Measurements from ENCODE around the gene ZNFX1.

The ZNFX1 gene

DNA sequence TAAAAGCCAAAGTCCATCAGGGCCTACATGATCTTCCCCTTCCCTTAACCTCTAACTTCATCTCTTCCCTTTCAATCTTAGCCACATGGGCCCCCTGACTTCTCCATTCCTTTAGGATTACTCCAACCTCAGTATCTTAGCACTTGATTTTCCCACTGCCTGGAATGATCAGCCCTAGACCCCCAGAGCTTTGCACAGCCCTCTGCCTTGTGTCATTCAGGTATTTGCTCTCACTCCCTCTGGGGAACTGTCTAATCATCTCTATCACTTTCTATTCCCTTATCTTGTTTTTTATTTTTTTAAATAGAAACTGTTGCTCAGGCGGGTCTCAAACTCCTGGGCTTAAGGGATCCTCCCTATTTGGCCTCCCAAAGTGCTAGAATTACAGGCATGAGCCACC lies 13.3 kb upstream of the ZNFX1 start:
- DNase-seq: no peak

- DNase-seq: no peak
Observed at GRCh38 chr20:49290608-49291191, 12.8 kb upstream of the ZNFX1 start.

DNA sequence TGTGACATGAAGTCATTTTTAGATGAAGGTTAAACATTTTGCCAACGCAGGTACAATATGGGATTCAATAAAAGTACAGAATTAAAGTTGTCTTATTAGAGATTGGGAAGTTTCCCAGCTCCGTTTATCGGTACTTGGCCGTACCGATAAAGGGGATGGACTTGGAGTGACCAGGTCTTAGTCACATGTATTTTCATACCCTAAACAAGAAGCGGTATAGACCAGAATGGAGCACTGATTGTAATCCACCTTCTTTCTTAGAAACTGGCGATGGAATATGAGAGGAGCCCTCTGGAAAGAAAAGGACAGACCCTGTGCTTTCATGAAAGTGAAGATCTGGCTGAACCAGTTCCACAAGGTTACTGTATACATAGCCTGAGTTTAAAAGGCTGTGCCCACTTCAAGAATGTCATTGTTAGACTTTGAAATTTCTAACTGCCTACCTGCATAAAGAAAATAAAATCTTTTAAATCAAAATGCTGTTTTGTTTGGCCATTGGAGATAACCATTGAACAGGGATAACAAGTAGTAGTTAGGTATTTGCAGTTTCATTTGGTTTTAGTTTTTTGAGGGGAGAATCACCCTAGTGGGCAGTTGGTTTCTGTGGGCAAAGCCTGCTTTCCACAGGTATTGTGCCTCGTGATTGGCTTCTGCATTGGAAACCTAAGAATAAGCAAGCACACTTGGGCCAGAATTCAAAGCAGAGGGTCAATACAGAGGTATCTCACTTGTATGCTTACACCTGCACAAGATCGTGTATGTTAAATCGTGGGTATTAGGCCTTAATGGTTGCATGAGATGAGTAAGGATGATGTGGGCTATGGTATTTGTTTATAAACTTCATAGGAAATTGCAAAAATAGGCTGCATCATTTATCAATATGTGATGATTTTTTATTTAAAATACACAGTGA lies 11.2 kb upstream of the ZNFX1 start:
- DNase-seq: no peak

DNA sequence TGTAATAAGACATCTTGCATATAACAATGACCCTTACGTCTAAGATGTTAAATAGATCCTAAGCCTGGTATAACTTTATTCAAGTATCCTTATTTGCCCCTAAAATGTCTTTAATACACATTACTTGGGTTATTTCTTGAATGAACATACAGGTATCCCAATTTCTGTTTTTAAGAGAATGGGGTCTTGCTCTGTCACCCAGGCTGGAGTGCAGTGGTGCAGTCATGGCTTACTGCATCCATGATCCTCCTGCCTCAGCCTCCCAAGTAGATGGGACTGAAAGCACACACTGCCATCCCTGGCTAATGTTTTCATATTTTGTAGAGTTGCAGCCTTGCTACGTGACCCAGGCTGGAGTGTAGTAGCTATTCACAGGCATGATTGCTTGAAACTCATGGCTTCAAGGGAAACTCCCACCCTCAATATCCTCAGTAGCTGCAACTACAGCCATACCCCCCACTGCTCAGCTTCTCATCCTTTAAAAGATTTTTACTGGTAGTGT lies 10.4 kb upstream of the ZNFX1 start:
- no peak for DNase-seq

DNA sequence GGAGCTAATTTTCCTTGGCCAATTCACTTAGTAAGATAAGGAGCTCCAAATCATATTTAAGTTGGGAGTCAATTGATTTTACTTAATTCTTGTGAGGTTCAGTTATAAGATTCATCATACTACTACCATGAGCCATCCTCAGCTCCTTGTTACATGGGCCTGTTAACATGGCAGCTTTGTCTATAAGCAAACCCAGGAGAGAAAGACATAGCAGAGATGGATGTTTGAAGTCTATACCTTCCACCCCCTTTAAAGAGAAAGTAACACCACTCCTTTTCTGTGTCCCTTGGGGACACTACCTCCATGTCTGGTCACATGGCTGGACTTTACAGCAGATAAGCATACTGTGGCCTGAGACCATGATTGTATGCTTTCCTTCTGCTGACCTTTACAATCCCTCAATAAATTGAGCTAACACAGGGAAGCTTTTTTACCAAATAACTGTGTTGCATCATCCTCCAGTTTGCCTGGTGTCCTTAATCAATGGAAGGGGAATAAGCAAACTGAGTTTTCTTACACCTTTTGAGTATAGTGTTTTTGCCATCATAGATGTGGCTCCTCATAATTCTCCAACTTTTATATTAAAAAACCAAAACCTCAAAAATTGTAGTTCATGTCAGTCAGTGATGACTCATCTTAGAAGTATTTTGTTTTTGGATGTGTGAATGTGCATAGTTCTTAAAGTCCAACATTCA lies 9.8 kb upstream of the ZNFX1 start:
- no peak for DNase-seq

GRCh38 chr20:49286689-49287551 lies 9.1 kb upstream of the ZNFX1 start:
- no peak for DNase-seq

- no peak for DNase-seq
Observed at GRCh38 chr20:49285813-49286494, 8.1 kb upstream of the ZNFX1 start.

- no peak for DNase-seq
Observed at GRCh38 chr20:49285233-49285668, 7.4 kb upstream of the ZNFX1 start.

DNA sequence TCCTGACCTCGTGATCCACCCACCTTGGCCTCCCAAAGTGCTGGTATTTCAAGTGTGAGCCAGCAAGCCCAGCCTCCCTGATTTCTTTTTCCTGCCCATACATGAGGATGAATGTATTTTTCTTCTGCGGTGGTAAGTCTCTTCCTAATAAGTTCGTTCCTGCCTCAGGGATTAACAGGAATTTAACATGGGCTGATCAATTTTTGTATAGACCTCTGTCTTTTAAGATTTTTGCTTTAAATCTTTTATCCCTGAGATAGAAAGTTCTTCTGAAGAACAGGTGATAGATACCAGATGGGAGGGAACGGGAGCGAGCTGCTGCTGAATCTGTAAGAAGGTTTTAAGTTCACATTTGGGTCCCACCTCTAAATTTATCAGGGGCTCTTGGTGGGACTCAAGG lies 7.0 kb upstream of the ZNFX1 start:
- no peak for DNase-seq

DNA sequence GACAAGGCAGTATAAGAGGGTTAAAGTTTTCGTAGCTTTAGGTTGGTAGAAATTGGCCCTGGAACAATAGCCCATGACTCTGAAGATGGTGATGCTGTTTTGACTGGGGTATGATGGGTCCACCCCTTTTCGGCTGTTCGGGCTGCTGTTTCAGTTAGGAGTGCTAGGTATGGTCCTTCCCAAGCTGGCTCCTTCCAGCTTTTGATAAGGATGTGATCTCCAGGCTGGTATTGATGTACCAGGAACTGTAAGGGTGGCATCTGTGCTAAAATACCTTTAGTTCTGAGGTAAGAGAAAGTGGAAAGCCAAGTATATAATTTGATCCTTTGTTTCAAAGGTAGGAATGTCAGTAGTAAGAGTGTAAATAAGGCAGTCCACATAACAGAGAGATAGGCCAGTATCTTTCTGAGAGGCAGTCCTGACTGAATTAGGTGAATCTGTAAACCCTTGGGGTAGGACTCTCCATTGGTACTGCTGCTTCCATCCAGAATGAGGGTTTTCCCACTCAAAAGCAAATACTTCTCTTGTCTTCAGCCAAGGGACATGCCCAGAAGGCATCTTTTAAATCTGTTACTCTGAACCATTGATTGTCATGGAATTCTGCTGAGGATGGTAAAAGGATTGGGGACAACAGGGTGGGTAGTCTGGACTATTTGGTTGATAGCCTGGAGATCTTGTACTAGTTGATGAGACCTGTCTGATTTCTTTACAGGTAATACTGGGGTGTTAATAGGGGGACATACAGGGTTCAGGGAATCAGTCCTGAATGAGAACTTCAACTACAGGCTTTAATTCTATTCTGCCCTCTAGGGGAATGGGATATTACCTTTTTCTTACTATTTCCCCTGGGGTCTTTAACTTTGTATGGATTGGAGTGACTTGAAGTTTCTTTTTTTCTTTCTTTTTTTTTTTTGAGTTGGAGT lies 6.1 kb upstream of the ZNFX1 start:
- no peak for DNase-seq

DNA sequence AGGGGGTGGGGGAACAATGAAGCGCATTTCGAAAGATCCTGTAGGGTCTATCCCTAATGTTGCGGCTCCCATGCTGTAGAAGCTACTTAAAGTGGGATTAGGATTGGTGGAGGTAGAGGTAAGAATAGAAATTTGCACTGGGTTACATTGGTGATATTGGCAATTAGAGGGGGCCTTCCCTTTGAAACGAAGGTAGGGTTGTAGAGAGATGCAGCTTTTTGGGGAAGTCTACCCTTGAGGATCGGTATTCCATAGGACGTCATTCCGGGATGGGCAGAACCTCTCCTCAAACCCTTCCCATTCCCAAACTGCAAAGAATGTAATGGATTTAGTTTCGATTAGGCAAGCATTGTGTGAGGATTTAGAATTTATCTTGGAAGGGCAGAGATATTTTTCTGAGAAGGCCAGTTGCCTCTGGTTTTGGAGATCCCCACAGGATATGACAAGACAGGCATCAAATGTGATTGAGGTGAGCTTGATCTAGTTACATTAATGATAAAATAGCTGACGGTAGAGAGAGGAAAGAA lies 5.4 kb upstream of the ZNFX1 start:
- no peak for DNase-seq

GRCh38 chr20:49282584-49283171 lies 4.8 kb upstream of the ZNFX1 start:
- no peak for DNase-seq

DNA sequence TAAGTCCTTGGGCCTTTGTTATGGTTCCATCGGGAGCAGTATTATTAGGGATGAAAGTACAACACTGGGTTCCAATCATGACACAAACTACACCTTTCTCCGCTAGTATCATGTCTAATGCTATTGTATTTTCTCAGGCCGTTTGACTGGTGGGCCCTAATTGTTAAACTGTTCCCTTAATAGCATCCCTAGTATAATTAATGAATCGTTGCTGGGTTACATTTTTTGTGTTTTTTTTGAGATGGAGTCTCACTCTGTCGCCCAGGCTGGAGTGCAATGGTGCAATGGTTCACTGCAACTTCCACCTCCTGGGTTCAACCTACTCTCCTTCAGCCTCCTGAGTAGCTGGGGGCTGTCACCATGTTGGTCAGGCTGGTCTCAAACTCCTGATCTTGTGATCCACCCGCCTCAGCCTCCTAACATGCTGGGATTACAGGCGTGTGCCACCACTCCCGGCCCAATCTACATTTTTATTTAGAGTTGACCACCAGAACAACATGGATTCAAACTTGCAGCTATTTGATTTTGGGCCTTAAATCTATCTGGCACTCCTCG lies 4.1 kb upstream of the ZNFX1 start:
- DNase-seq: no peak

DNA sequence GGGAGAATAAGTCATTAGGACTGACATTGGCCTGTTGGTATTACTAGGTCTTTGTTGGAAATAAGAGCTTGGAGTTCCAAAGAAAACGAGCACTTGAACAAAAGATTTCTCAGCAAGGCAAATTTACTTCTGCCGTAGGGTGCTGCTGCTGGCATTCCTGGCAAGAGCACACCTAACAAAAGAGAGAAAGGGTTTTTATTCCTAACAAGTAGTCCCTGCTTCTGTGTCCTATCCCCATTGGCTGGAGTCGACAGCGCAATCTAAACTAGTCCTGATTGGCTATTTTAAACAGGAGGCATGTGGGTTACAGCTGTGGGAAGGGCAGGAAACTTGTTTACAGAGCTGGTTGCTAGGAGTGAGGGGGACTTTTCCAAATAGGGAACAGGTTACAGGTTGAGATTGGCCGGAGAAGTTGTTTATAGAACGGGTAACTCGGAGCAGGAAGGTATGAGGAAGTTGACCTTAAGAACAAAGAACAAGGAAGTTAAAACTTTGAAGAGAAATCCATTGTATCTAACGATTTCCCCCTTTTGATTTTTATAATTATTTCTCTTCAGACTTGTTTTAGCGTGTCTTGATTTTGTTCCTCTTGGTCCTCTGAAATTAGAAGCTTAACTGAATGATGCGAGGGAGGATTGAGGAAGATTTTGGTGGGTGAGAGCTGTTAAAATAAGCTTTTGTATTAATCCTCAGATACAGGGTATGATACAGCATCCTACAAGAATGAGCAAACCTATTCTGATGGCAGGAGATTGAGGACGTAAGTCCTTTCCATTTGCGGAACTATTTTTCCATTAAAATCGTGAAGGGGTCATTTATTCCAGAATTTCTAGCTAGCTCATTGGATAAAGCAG lies 3.4 kb upstream of the ZNFX1 start:
- DNase-seq: no peak

DNA sequence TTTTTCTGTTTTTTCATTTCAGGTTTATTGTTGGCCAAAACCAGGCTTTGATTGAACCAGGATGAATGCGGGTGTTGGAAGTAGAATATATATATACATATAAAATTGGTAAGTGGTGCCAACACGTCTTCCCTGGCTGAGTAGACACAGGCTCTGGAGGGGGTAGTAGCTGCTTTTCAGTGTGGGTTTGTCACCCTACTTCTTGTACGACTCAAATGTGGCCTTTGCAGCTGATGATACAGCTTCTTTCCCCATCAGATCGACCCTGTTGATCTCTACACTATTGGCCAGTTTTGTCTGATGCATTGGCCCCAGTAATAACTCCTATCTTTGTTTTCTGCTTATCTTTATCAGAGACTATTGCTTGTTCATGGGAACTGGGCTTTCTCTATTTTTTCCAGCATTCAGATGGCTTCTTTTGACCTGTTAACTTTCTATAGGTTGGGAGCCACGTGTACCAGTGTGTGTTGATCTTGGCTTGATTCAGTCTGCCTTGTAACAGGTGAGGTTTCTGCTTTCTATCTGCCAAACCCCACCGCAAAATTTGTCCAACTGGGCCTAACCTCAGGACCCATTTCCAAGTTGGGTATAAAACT lies 2.7 kb upstream of the ZNFX1 start:
- no peak for DNase-seq

GRCh38 chr20:49279677-49280462 lies 2.0 kb upstream of the ZNFX1 start:
- no peak for DNase-seq

- DNase-seq: no peak
Observed at GRCh38 chr20:49278818-49279676, 1.2 kb upstream of the ZNFX1 start.
